GM12891 (cell line): ENCODE data around the gene PCCA.

Experiments
- DNase-seq: peaks from one replicate; pipeline ENCODE4 v3.0.0; 2011; ENCODE audit warnings: low spot score; ENCODE audit not compliant: insufficient read length
- FAIRE-seq: peaks from 2 replicates; lab custom pipeline; 2011; peaks lifted over from hg19 to GRCh38; lab: Jason Lieb, UNC
- PAX5 ChIP-seq: IDR thresholded peaks from 2 replicates; pipeline ENCODE4 v1.6.1; 2011; ENCODE audit warnings: low read length, moderate library complexity, mild to moderate bottlenecking; ENCODE audit not compliant: insufficient read depth, severe bottlenecking
- POLR2A ChIP-seq: IDR thresholded peaks from 2 replicates; pipeline ENCODE4 v1.6.1; 2011; ENCODE audit warnings: low read depth, low read length, control low read depth
- POLR2AphosphoS5 ChIP-seq: IDR thresholded peaks from 2 replicates; pipeline ENCODE4 v1.6.1; 2011; ENCODE audit warnings: low read depth, low read length, control low read depth
- POU2F2 ChIP-seq: IDR thresholded peaks from 2 replicates; pipeline ENCODE4 v1.6.1; 2011; ENCODE audit warnings: low read depth, mild to moderate bottlenecking, control low read depth, low read length, moderate library complexity
- SPI1 ChIP-seq: IDR thresholded peaks from 2 replicates; pipeline ENCODE4 v1.6.1; 2011; ENCODE audit warnings: low read depth, low read length, control low read depth
- TAF1 ChIP-seq: IDR thresholded peaks from 2 replicates; pipeline ENCODE4 v1.6.1; 2011; ENCODE audit warnings: low read depth, low read length, control low read depth

The PCCA gene

GRCh38 chr13:100513987-100514670 is 425.2 kb downstream of the PCCA start:
- DNase-seq (no peak), FAIRE-seq (no peak)
- TF ChIP-seq TAF1 (no peak), POLR2AphosphoS5 (no peak), POU2F2 (no peak), PAX5 (no peak), POLR2A (no peak), SPI1 (no peak)

- FAIRE-seq, result peak; percentile 90
- no peak for TF ChIP-seq PAX5
- no peak for TF ChIP-seq POU2F2
- TF ChIP-seq POLR2AphosphoS5, result no peak
- no peak for TF ChIP-seq TAF1
- peak; percentile 77 for DNase-seq
Observed at GRCh38 chr13:100514788-100515409, 426.0 kb downstream of the PCCA start.

- DNase-seq, result no peak
- no peak for FAIRE-seq
- TF ChIP-seq POU2F2 (no peak), SPI1 (no peak), TAF1 (no peak), PAX5 (no peak), POLR2AphosphoS5 (no peak), POLR2A (no peak)
Observed at GRCh38 chr13:100515410-100515800, 426.5 kb downstream of the PCCA start.

- DNase-seq (no peak), FAIRE-seq (no peak)
- TF ChIP-seq POLR2AphosphoS5, result no peak
- TF ChIP-seq POLR2A, result no peak
- no peak for TF ChIP-seq SPI1
- no peak for TF ChIP-seq POU2F2
- no peak for TF ChIP-seq PAX5
- no peak for TF ChIP-seq TAF1
Observed at GRCh38 chr13:100517135-100517534, 428.2 kb downstream of the PCCA start.

- FAIRE-seq (no peak), DNase-seq (no peak)
- no peak for TF ChIP-seq SPI1
- no peak for TF ChIP-seq PAX5
- no peak for TF ChIP-seq POLR2A
- TF ChIP-seq POLR2AphosphoS5, result no peak
- TF ChIP-seq TAF1, result no peak
- TF ChIP-seq POU2F2, result no peak
Observed at GRCh38 chr13:100517728-100518127, 428.8 kb downstream of the PCCA start.

GRCh38 chr13:100518394-100519062 is 429.6 kb downstream of the PCCA start:
- FAIRE-seq, result no peak

GRCh38 chr13:100519626-100520025 is 430.7 kb downstream of the PCCA start:
- no peak for DNase-seq
- TF ChIP-seq SPI1, result no peak
- no peak for TF ChIP-seq POLR2AphosphoS5
- no peak for TF ChIP-seq POU2F2
- TF ChIP-seq PAX5, result no peak
- no peak for TF ChIP-seq TAF1
- TF ChIP-seq POLR2A, result no peak
- no peak for FAIRE-seq

More at GRCh38 chr13:100518394-100519062, 429.6 kb downstream of the PCCA start:
- TF ChIP-seq POLR2A, result no peak
- TF ChIP-seq POLR2AphosphoS5, result no peak
- TF ChIP-seq POU2F2, result no peak
- TF ChIP-seq PAX5, result no peak
- no peak for TF ChIP-seq TAF1
- no peak for TF ChIP-seq SPI1
- no peak for DNase-seq

GRCh38 chr13:100520936-100521850 is 432.3 kb downstream of the PCCA start:
- no peak for TF ChIP-seq TAF1
- TF ChIP-seq POLR2AphosphoS5, result no peak
- no peak for TF ChIP-seq SPI1
- TF ChIP-seq POLR2A, result no peak
- no peak for TF ChIP-seq PAX5
- no peak for TF ChIP-seq POU2F2
- FAIRE-seq (no peak), DNase-seq (no peak)
